GM13977 (cell line): Measurements from ENCODE around the gene AHCYL2.

Experiments
- DNase-seq: peaks from one replicate; pipeline ENCODE4 v3.0.0; 2012; ENCODE audit warnings: low spot score
- CTCF ChIP-seq: IDR thresholded peaks from 2 replicates; pipeline ENCODE4 v1.5.1; 2012; ENCODE audit warnings: mild to moderate bottlenecking, control low read depth; ENCODE audit not compliant: insufficient read depth; ENCODE audit errors: extremely low read depth, missing control alignments
- in situ Hi-C: fragments of 300-500 bp; cut with MboI; formaldehyde crosslinking; loops from one replicate; pipeline ENCODE4 v1.12.0; 2022; ENCODE audit warnings: low sequenced_read_pairs, low pct_unique_long_range_greater_than_20kb, mixed read lengths, inconsistent platforms; ENCODE audit not compliant: unreplicated experiment

Gene AHCYL2

GRCh38 chr7:129354428-129355157 is 129.8 kb downstream of the AHCYL2 start:
- in situ Hi-C loops, result loop anchor here (25.0 kb wide), 3 partner anchors 108 to 658 kb away; no protein-coding TSS in a partner anchor
- no peak for TF ChIP-seq CTCF
- DNase-seq, result no peak

- DNase-seq, result peak; percentile 15
- in situ Hi-C loops, result loop anchor here (25.0 kb wide), 3 partner anchors 106 to 656 kb away; no protein-coding TSS in a partner anchor
- TF ChIP-seq CTCF, result no peak
Observed at GRCh38 chr7:129356176-129356575, 131.3 kb downstream of the AHCYL2 start.

DNA sequence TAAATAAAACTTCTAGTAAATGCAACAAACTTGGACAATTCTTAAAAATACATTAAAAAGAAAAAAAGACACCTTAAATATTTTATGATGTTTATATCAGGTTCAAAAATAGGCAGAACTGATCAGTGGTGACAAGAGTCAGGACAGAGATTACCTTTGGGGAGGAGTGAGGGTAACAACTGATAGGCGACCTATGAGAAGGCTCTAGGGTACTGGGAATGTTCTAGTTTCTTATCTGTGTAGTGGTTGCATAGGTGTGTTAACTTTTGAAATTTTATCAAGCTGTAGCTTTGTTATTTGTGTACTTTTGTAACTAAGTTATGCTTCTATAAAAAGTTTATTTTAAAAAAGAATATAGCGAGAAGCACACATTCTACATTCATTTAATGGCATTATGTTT is 134.3 kb downstream of the AHCYL2 start:
- no peak for DNase-seq
- in situ Hi-C loops, result loop anchor here (25.0 kb wide), 3 partner anchors 103 to 653 kb away; no protein-coding TSS in a partner anchor
- no peak for TF ChIP-seq CTCF

GRCh38 chr7:129359638-129360037 is 134.8 kb downstream of the AHCYL2 start:
- TF ChIP-seq CTCF, result no peak
- in situ Hi-C loops, result loop anchor here (25.0 kb wide), 3 partner anchors 103 to 653 kb away; no protein-coding TSS in a partner anchor

GRCh38 chr7:129361771-129362170 is 136.9 kb downstream of the AHCYL2 start:
- DNase-seq, result no peak
- no peak for TF ChIP-seq CTCF
- in situ Hi-C loops, result loop anchor here (25.0 kb wide), 3 partner anchors 101 to 651 kb away; no protein-coding TSS in a partner anchor

More at GRCh38 chr7:129359638-129360037, 134.8 kb downstream of the AHCYL2 start:
- DNase-seq, result no peak

DNA sequence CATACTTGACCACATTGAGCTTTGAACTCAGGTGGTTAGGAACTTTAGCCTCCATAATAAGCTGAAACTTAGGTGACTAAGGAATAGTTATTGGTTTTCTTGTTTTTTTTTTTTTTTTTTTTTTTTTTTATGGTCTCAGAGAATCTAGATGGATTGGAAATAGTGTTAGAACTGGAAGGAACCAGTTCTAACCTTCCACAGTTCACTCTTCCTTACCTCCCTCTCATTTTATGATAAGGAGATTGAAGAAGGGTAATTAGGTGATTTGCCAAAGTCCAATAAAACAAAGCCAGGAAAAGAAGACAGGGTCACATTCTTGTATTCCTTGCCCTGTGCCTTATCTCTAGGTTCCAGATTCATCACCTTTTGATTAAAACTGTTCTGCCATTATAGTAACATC is 137.7 kb downstream of the AHCYL2 start:
- DNase-seq, result no peak
- in situ Hi-C loops, result loop anchor here (25.0 kb wide), 3 partner anchors 100 to 650 kb away; no protein-coding TSS in a partner anchor
- no peak for TF ChIP-seq CTCF
